Panc1 (cell line): ENCODE measurements around the gene TRIM39. TPM values are rescaled to one million over a fixed set of nuclear protein-coding genes. Genes with fewer than 3 reads are reported as not detected.

ENCODE experiments used
- ATAC-seq: fragments of 200-7000 bp; cut with Tn5 transposase; 2 replicates; pipeline ENCODE4 v1.9.1; 2020; ENCODE audit warnings: mild to moderate bottlenecking, moderate library complexity
- BruUV-seq: library from RNA; stranded (reverse); fragments of 400-500 nt; replicated peaks from 2 replicates; lab custom pipeline; 2021; lab: Mats Ljungman, UMichigan
- CTCF ChIA-PET: fragments of 300-600 bp; sonication (Branson Sonifier 250); formaldehyde crosslinking; loops from one replicate; lab custom pipeline; 2022; ENCODE audit warnings: antibody characterized with exemption; lab: Charles Lee
- POLR2A ChIA-PET: fragments of 300-600 bp; sonication (Branson Sonifier 250); formaldehyde crosslinking; loops from one replicate; lab custom pipeline; 2022; ENCODE audit warnings: antibody characterized with exemption; lab: Charles Lee
- DNase-seq: peaks from one replicate; pipeline ENCODE4 v3.0.0-alpha.2; 2010; ENCODE audit warnings: low read depth, low spot score
- H3K27ac ChIP-seq: 2 replicates; pipeline ENCODE4 v1.5.1; 2011; ENCODE audit warnings: mild to moderate bottlenecking, low read length, inconsistent platforms
- H3K27me3 ChIP-seq: fragments of 200-500 bp; sonication (Bioruptor generic); 2 replicates; pipeline ENCODE4 v1.6.0; 2014; ENCODE audit warnings: low read length, inconsistent platforms; ENCODE audit not compliant: control insufficient read depth, insufficient read depth
- H3K36me3 ChIP-seq: fragments of 200-500 bp; sonication (Bioruptor generic); 2 replicates; pipeline ENCODE4 v1.5.1; 2014; ENCODE audit warnings: inconsistent platforms, mild to moderate bottlenecking, low read length, moderate library complexity; ENCODE audit not compliant: control insufficient read depth, insufficient read depth
- H3K4me1 ChIP-seq: 2 replicates; pipeline ENCODE4 v1.5.1; 2011; ENCODE audit warnings: inconsistent platforms, mild to moderate bottlenecking, low read length, moderate library complexity; ENCODE audit not compliant: control insufficient read depth, insufficient read depth
- H3K4me3 ChIP-seq, 2 experiments: 2 replicates each; pipeline ENCODE4 v1.5.1; 2011 to 2012; ENCODE audit warnings: low read depth in 2 of 2, low read length in 2 of 2, mild to moderate bottlenecking in 2 of 2, inconsistent platforms in 1 of 2, moderate library complexity in 1 of 2
- H3K9me3 ChIP-seq: fragments of 200-500 bp; sonication (Bioruptor generic); 2 replicates; pipeline ENCODE4 v1.5.1; 2014; ENCODE audit warnings: low read depth, mild to moderate bottlenecking, inconsistent platforms, low read length, moderate library complexity; ENCODE audit not compliant: control insufficient read depth, insufficient read depth
- CTCF ChIP-seq: fragments of 450-650 bp; IDR thresholded peaks from 2 replicates; pipeline ENCODE4 v1.5.1; 2017; ENCODE audit warnings: mild to moderate bottlenecking
- POLR2AphosphoS5 ChIP-seq: IDR thresholded peaks from 2 replicates; pipeline ENCODE4 v1.6.1; 2012; ENCODE audit warnings: mild to moderate bottlenecking, low read depth, low read length, moderate library complexity
- REST ChIP-seq, 2 experiments: IDR thresholded peaks; 2 replicates each; pipeline ENCODE4 v1.6.1; 2011 to 2012; ENCODE audit warnings: low read depth in 2 of 2, control low read depth in 1 of 2, low read length in 1 of 2, mild to moderate bottlenecking in 1 of 2, moderate library complexity in 1 of 2; ENCODE audit not compliant: insufficient read depth in 1 of 2
- SIN3A ChIP-seq: IDR thresholded peaks from 2 replicates; pipeline ENCODE4 v1.6.1; 2012; ENCODE audit warnings: low read depth, mild to moderate bottlenecking, low read length, moderate library complexity, borderline replicate concordance; ENCODE audit not compliant: insufficient read depth
- TCF7L2 ChIP-seq: IDR thresholded peaks from 2 replicates; pipeline ENCODE4 v1.6.1; 2011; ENCODE audit warnings: mild to moderate bottlenecking, low read depth, low read length, inconsistent platforms
- in situ Hi-C: cut with HindIII; loops from 2 replicates; pipeline ENCODE4 v1.10.0; 2016; ENCODE audit warnings: low sequenced_read_pairs, low pct_unique_long_range_greater_than_20kb
- intact Hi-C: fragments of 100-400 bp; cut with micrococcal nuclease; formaldehyde crosslinking; loops from one replicate; pipeline ENCODE4 v1.10.0; 2022; ENCODE audit not compliant: unreplicated experiment
- total RNA-seq: library from RNA; stranded (reverse); gene quantifications from one replicate; pipeline ENCODE4 v1.2.1, GENCODE V29; 2021; ENCODE audit not compliant: unreplicated experiment

Gene TRIM39
- total RNA-seq, 1 experiment from 2014 or later, result 13.4 TPM

- DNase-seq (no peak), ATAC-seq (no peak)
- intact Hi-C loops, result no loop called here
- BruUV-seq, result no TSS peak
- no peaks in the 10 kb centered on the region for H3K36me3 ChIP-seq
- TF ChIP-seq SIN3A, result no peak
- no peak for TF ChIP-seq TCF7L2
- no peak for TF ChIP-seq REST (IDR thresholded peaks at IDR 0.05; ENCODE audit: insufficient read depth in 1 of 2, low read depth in 2 of 2, low read length in 1 of 2)
- TF ChIP-seq CTCF, result no peak
- TF ChIP-seq POLR2AphosphoS5, result no peak
- H3K9me3 ChIP-seq, result no peaks in the 10 kb centered on the region
- in situ Hi-C loops, result loop anchor here (25.0 kb wide), 1 partner anchor 112 kb away; no protein-coding TSS in a partner anchor
- POLR2A ChIA-PET, result no interaction called here
- no peak overlapping the region for H3K4me3 ChIP-seq
- no peaks in the 10 kb centered on the region for H3K27me3 ChIP-seq
- H3K27ac ChIP-seq, result no peak overlapping the region
- H3K4me1 ChIP-seq, result peaks cover 5% of the 10 kb centered on the region; the same call in 1 of the 2 replicates
- CTCF ChIA-PET, result no interaction called here
Measured at GRCh38 chr6:30349421-30350177, 22.9 kb downstream of the TRIM39 start.

- in situ Hi-C loops, result loop anchor here (25.0 kb wide), 1 partner anchor 113 kb away; no protein-coding TSS in a partner anchor
- peaks cover 5% of the 10 kb centered on the region; the same call in 1 of the 2 replicates for H3K4me1 ChIP-seq
- no peak overlapping the region for H3K4me3 ChIP-seq
- TF ChIP-seq TCF7L2 (no peak), REST (IDR thresholded peaks at IDR 0.05; ENCODE audit: insufficient read depth in 1 of 2, low read depth in 2 of 2, low read length in 1 of 2) (no peak), POLR2AphosphoS5 (no peak), CTCF (no peak), SIN3A (no peak)
- intact Hi-C loops, result no loop called here
- no peak for ATAC-seq
- no peaks in the 10 kb centered on the region for H3K27me3 ChIP-seq
- ChIA-PET CTCF (no interaction called here), POLR2A (no interaction called here)
- H3K27ac ChIP-seq, result no peak overlapping the region
- BruUV-seq, result no TSS peak
- H3K9me3 ChIP-seq, result no peaks in the 10 kb centered on the region
- no peaks in the 10 kb centered on the region for H3K36me3 ChIP-seq
- DNase-seq, result no peak
Measured at GRCh38 chr6:30350524-30350923, 23.8 kb downstream of the TRIM39 start.
